Measurements from ENCODE around the gene PCP2. TPM values are rescaled to one million over a fixed set of nuclear protein-coding genes. Genes with fewer than 3 reads are reported as not detected.

Gene PCP2
- total and polyA plus RNA-seq, 2 experiments from 2014 or later: not detected

- TF ChIP-seq EZH2phosphoT487 (IDR thresholded peaks at IDR 0.05; ENCODE audit: insufficient read depth, low read depth): no peak
- TF ChIP-seq EZH2 (IDR thresholded peaks at IDR 0.05; ENCODE audit: insufficient read depth, poor library complexity, severe bottlenecking): no peak
- no peak overlapping the region for H3K4me3 ChIP-seq
Observed at GRCh38 chr19:7614859-7615741, 18.4 kb downstream of the PCP2 start.

GRCh38 chr19:7612282-7613274 is 20.9 kb downstream of the PCP2 start:
- Histone ChIP-seq H3K4me2 (ENCODE audit: unreplicated experiment) (no peak overlapping the region), H3K4me3 (no peak overlapping the region), H3K9me2 (ENCODE audit: insufficient read depth) (no peaks in the 10 kb centered on the region), H3K9me3 (ENCODE audit: low read depth) (no peaks in the 10 kb centered on the region), H3F3A (ENCODE audit: insufficient read depth) (no peaks in the 10 kb centered on the region), H3K36me3 (ENCODE audit: low read depth) (no peaks in the 10 kb centered on the region), H3K9ac (no peak overlapping the region), H4K20me1 (ENCODE audit: insufficient read depth) (no peaks in the 10 kb centered on the region), H3K4me1 (ENCODE audit: insufficient read depth) (no peaks in the 10 kb centered on the region), H3K79me2 (ENCODE audit: insufficient read depth) (no peaks in the 10 kb centered on the region), H3K27ac (no peak overlapping the region), H3K27me3 (replicated peaks; ENCODE audit: insufficient read depth) (no peaks in the 10 kb centered on the region), H2AFZ (no peak overlapping the region)
- in situ Hi-C loops (cut with MboI): no loop called here
- WGBS, 2 experiments (ENCODE audit: low coverage in 1 of 2, low lambda C conversion rate in 2 of 2, missing lambda C conversion rate in 2 of 2): 85 to 86% methylated on average over 65 to 80 of the region's 81 CpGs
- TF ChIP-seq EZH2phosphoT487 (IDR thresholded peaks at IDR 0.05; ENCODE audit: insufficient read depth, low read depth) (no peak), EZH2 (IDR thresholded peaks at IDR 0.05; ENCODE audit: insufficient read depth, poor library complexity, severe bottlenecking) (no peak)
- DNase-seq: no peak

More at GRCh38 chr19:7614859-7615741, 18.4 kb downstream of the PCP2 start:
- H3K4me1 ChIP-seq (ENCODE audit: insufficient read depth): no peaks in the 10 kb centered on the region
- H3K27ac ChIP-seq: no peak overlapping the region
- no peaks in the 10 kb centered on the region for H3K36me3 ChIP-seq (ENCODE audit: low read depth)
- no peak overlapping the region for H3K4me2 ChIP-seq (ENCODE audit: unreplicated experiment)
- in situ Hi-C loops (cut with MboI): no loop called here
- no peak overlapping the region for H3K9ac ChIP-seq
- H3K9me3 ChIP-seq (ENCODE audit: low read depth): no peaks in the 10 kb centered on the region
- DNase-seq: no peak
- H4K20me1 ChIP-seq (ENCODE audit: insufficient read depth): no peaks in the 10 kb centered on the region
- no peaks in the 10 kb centered on the region for H3K79me2 ChIP-seq (ENCODE audit: insufficient read depth)
- no peaks in the 10 kb centered on the region for H3F3A ChIP-seq (ENCODE audit: insufficient read depth)
- 77 to 80% methylated on average over 21 to 59 of the region's 59 CpGs for WGBS, 2 experiments (ENCODE audit: low coverage in 1 of 2, low lambda C conversion rate in 2 of 2, missing lambda C conversion rate in 2 of 2)
- no peak overlapping the region for H2AFZ ChIP-seq
- no peaks in the 10 kb centered on the region for H3K27me3 ChIP-seq (replicated peaks; ENCODE audit: insufficient read depth)
- H3K9me2 ChIP-seq (ENCODE audit: insufficient read depth): no peaks in the 10 kb centered on the region

GRCh38 chr19:7611541-7612279 is 21.8 kb downstream of the PCP2 start:
- H3K36me3 ChIP-seq (ENCODE audit: low read depth): no peaks in the 10 kb centered on the region
- no peak overlapping the region for H3K27ac ChIP-seq
- no peaks in the 10 kb centered on the region for H3F3A ChIP-seq (ENCODE audit: insufficient read depth)
- no peaks in the 10 kb centered on the region for H3K4me1 ChIP-seq (ENCODE audit: insufficient read depth)
- WGBS, 2 experiments (ENCODE audit: low coverage in 1 of 2, low lambda C conversion rate in 2 of 2, missing lambda C conversion rate in 2 of 2): 80 to 85% methylated on average over 24 to 41 of the region's 41 CpGs
- H4K20me1 ChIP-seq (ENCODE audit: insufficient read depth): no peaks in the 10 kb centered on the region
- H3K9ac ChIP-seq: no peak overlapping the region
- H3K4me3 ChIP-seq: no peak overlapping the region
- DNase-seq: no peak
- H3K4me2 ChIP-seq (ENCODE audit: unreplicated experiment): no peak overlapping the region
- no peaks in the 10 kb centered on the region for H3K79me2 ChIP-seq (ENCODE audit: insufficient read depth)
- TF ChIP-seq EZH2phosphoT487 (IDR thresholded peaks at IDR 0.05; ENCODE audit: insufficient read depth, low read depth) (no peak), EZH2 (IDR thresholded peaks at IDR 0.05; ENCODE audit: insufficient read depth, poor library complexity, severe bottlenecking) (no peak)
- H3K9me3 ChIP-seq (ENCODE audit: low read depth): no peaks in the 10 kb centered on the region
- H2AFZ ChIP-seq: no peak overlapping the region
- in situ Hi-C loops (cut with MboI): no loop called here
- no peaks in the 10 kb centered on the region for H3K9me2 ChIP-seq (ENCODE audit: insufficient read depth)
- no peaks in the 10 kb centered on the region for H3K27me3 ChIP-seq (replicated peaks; ENCODE audit: insufficient read depth)

All from GM23248 (cell line).